Measurements from ENCODE around the gene SV2C. TPM values are rescaled to one million over a fixed set of nuclear protein-coding genes. Genes with fewer than 3 reads are reported as not detected.

SV2C gene
- total RNA-seq, 1 donor from 2014 or later: not detected

- Histone ChIP-seq H3K27me3 (ENCODE audit: control insufficient read depth, insufficient read depth, low read length) (no peaks in the 10 kb centered on the region), H3K36me3 (ENCODE audit: control insufficient read depth, insufficient read depth, low read length) (no peaks in the 10 kb centered on the region), H3K4me3 (ENCODE audit: low read depth, low read length) (no peak overlapping the region)
- no peak for TF ChIP-seq CTCF (IDR thresholded peaks at IDR 0.05; ENCODE audit: insufficient read depth, low read length, severe bottlenecking)
- FAIRE-seq (no peak), DNase-seq (ENCODE audit: low read depth) (peak; percentile 15)
Observed at GRCh38 chr5:76163111-76163628, 80.0 kb downstream of the SV2C start.

GRCh38 chr5:76165029-76165428, 81.8 kb downstream of the SV2C start:
- Histone ChIP-seq H3K36me3 (ENCODE audit: control insufficient read depth, insufficient read depth, low read length) (no peaks in the 10 kb centered on the region), H3K27me3 (ENCODE audit: control insufficient read depth, insufficient read depth, low read length) (no peaks in the 10 kb centered on the region), H3K4me3 (ENCODE audit: low read depth, low read length) (no peak overlapping the region)
- FAIRE-seq (no peak), DNase-seq (ENCODE audit: low read depth) (no peak)
- TF ChIP-seq CTCF (IDR thresholded peaks at IDR 0.05; ENCODE audit: insufficient read depth, low read length, severe bottlenecking): no peak

- no peaks in the 10 kb centered on the region for H3K36me3 ChIP-seq (ENCODE audit: control insufficient read depth, insufficient read depth, low read length)
- no peaks in the 10 kb centered on the region for H3K27me3 ChIP-seq (ENCODE audit: control insufficient read depth, insufficient read depth, low read length)
- FAIRE-seq (no peak), DNase-seq (ENCODE audit: low read depth) (no peak)
- no peak overlapping the region for H3K4me3 ChIP-seq (ENCODE audit: low read depth, low read length)
- no peak for TF ChIP-seq CTCF (IDR thresholded peaks at IDR 0.05; ENCODE audit: insufficient read depth, low read length, severe bottlenecking)
Observed at GRCh38 chr5:76165711-76166374, 82.7 kb downstream of the SV2C start.

- Histone ChIP-seq H3K27me3 (ENCODE audit: control insufficient read depth, insufficient read depth, low read length) (no peaks in the 10 kb centered on the region), H3K4me3 (ENCODE audit: low read depth, low read length) (no peak overlapping the region), H3K36me3 (ENCODE audit: control insufficient read depth, insufficient read depth, low read length) (no peaks in the 10 kb centered on the region)
- no peak for TF ChIP-seq CTCF (IDR thresholded peaks at IDR 0.05; ENCODE audit: insufficient read depth, low read length, severe bottlenecking)
- no peak for DNase-seq (ENCODE audit: low read depth)
- no peak for FAIRE-seq
Observed at GRCh38 chr5:76166886-76167576, 83.8 kb downstream of the SV2C start.

- Histone ChIP-seq H3K27me3 (ENCODE audit: control insufficient read depth, insufficient read depth, low read length) (no peaks in the 10 kb centered on the region), H3K4me3 (ENCODE audit: low read depth, low read length) (no peak overlapping the region), H3K36me3 (ENCODE audit: control insufficient read depth, insufficient read depth, low read length) (no peaks in the 10 kb centered on the region)
- TF ChIP-seq CTCF (IDR thresholded peaks at IDR 0.05; ENCODE audit: insufficient read depth, low read length, severe bottlenecking): no peak
- FAIRE-seq (no peak), DNase-seq (ENCODE audit: low read depth) (no peak)
Observed at GRCh38 chr5:76169146-76169905, 86.1 kb downstream of the SV2C start.

All from bronchial epithelial cell (primary cell).